ENCODE results near the gene MLKL.

DNA sequence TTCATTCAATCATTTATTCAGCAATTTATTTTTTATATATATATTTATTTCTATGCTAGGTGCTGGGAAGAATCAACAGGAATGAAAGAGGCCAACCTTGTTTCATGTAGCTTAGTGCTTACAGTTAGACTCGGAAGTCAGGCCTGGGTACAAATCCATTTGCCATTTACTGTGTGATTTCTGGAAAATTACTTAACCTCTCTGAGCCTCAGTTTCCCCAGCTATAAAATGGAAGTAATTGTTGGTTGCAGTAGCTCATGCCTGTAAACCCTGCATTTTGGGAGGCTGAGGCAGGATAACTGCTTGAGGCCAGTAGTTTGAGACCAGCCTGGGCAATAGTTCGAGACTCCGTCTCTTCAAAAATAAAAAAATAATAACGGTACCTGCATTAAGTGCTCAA is 27.2 kb upstream of the MLKL start:
- TF ChIP-seq, protein P1, sequence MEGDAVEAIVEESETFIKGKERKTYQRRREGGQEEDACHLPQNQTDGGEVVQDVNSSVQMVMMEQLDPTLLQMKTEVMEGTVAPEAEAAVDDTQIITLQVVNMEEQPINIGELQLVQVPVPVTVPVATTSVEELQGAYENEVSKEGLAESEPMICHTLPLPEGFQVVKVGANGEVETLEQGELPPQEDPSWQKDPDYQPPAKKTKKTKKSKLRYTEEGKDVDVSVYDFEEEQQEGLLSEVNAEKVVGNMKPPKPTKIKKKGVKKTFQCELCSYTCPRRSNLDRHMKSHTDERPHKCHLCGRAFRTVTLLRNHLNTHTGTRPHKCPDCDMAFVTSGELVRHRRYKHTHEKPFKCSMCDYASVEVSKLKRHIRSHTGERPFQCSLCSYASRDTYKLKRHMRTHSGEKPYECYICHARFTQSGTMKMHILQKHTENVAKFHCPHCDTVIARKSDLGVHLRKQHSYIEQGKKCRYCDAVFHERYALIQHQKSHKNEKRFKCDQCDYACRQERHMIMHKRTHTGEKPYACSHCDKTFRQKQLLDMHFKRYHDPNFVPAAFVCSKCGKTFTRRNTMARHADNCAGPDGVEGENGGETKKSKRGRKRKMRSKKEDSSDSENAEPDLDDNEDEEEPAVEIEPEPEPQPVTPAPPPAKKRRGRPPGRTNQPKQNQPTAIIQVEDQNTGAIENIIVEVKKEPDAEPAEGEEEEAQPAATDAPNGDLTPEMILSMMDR (IDR thresholded peaks at IDR 0.05) = no peak
- TF ChIP-seq POLR2A (IDR thresholded peaks at IDR 0.05) = no peak
